Airway epithelial cell (primary cell): Measurements from ENCODE around the gene TSPAN10. TPM values are rescaled to one million over a fixed set of nuclear protein-coding genes. Genes with fewer than 3 reads are reported as not detected.

Source experiments
- total RNA-seq: library from RNA; depleted of rRNA; stranded (reverse); fragments of >200 nt; gene quantifications from 2 replicates; pipeline ENCODE4 v1.2.3, GENCODE V29; 2015

The TSPAN10 gene
- 0.63 and 0.74 TPM in 2 replicates for total RNA-seq

DNA sequence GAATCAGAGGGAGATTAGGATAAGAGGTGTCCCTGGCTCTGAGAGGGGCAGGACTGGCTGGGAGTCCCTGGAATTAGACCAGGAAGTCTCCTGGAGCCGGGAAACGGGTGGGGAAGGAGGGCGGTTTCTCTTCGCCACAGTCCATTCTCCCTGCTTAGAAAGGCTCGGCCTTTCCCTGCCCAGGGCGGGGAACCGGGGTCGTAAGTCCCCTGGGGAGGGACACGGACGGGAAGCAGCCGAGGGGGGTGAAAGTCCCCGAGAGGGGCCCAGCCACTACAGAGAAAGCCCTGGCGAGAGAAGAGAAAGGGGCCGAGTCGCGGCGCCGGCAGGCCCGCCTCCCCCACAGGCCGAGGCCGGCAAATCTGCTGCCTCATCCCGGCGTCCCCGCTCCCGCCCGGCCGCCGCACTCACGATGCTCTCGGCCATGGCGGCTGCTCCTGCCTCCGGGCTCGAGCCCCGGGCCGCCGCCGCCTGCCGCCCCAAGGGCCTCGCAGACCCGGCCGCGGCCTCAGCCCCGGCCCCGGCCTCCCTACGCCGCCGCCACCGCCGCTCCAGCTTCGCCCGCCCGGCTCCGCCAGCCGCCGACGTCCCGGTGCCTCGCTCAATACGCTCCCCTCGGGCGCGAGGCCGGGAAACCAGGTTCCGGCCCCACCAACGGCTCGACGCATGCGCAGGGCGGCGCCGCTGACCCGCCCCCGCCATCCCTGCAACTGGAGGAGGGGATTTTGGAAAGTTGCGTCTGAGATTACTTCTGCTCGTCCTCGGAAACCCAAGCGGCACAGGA is at the start of gene TSPAN10, which contains the start of gene NPLOC4:
TSS of gene TSPAN10 (plus strand) at position 692 of the 784 bp plus-strand sequence. CDS start 5,217 bp downstream, outside the sequence.
TSS of gene NPLOC4 (minus strand) at position 608 of the 784 bp plus-strand sequence. CDS start at position 426, 182 bp downstream.

DNA sequence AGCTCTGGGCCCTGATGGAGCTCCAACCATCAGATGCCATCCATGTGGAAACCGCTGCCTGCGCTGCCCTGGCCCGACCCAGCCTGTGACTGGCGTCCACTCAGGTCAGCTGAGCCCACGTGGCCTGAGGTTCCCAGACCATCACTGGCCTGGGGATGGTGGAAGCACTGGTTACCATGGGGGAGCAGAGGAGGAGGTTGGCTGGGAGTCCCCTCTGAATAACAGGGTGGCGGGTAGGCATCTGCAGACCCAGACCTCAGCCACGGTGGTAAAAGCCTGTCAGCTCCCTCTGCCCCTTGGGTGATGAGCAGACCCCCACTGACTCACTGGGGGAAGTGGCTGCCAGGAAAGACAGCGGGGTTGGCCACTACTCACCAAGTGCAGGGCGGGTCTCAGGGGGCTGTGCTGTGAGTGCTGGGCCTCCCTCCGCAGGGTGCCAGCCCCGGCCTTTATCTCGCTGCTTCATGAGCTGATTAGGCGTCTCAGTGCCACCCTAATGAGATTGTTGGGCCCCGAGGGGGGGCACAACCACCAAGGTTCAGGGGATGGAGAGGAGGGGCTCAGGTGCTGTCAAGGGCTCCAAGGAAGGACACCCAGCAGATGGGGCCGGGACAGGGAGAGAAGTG is 19.2 kb downstream of the TSPAN10 start, which contains the start of gene PDE6G:
TSS of gene PDE6G (minus strand) at position 425 of the 626 bp plus-strand sequence. CDS start 3,237 bp downstream, outside the sequence.

DNA sequence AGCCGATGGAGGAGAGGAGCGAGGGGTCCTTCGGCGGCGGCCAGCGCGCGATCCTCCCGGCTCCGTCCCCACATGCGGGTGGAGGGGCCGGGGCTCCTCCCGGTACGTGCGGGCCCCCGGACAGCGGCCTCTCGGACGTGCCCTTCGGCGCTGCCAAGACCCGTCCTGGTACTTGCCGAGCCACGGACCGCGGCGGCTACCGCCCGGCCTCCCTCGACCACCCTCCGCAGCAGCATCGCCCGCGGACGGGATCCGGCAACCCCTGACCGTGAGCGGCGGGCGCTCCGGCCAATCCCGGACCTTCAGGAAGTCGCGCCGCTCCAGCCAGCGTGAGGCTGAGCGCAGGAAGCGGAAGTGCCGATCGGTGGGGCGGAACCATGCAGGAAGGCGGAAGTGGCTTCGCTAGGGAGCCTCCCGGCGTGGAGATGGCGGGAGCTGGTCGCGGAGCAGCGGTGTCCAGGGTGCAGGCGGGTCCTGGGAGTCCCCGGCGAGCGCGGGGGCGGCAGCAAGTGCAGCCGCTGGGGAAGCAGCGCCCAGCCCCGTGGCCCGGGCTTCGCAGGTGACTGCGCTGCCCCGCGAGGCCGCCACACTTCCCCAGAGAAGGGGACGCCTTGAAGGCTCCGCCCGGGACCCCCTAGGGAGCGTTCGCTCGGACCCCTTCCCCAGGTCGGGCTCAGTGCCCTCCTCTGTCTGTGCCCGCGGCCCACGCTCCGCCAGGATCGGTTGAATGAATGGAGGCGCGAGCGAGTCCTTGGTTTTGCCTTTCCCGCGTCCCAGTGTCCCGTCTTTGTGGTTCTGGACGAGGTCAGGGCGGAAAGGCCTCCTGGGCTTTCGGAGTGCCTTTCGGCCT is 29.6 kb downstream of the TSPAN10 start, which contains the start of the genes CCDC137 and OXLD1:
TSS of gene CCDC137 (plus strand) at position 396 of the 850 bp plus-strand sequence. CDS start at position 426, 30 bp downstream.
TSS of gene OXLD1 (minus strand) at position 264 of the 850 bp plus-strand sequence. CDS start at position 236, 28 bp downstream.

DNA sequence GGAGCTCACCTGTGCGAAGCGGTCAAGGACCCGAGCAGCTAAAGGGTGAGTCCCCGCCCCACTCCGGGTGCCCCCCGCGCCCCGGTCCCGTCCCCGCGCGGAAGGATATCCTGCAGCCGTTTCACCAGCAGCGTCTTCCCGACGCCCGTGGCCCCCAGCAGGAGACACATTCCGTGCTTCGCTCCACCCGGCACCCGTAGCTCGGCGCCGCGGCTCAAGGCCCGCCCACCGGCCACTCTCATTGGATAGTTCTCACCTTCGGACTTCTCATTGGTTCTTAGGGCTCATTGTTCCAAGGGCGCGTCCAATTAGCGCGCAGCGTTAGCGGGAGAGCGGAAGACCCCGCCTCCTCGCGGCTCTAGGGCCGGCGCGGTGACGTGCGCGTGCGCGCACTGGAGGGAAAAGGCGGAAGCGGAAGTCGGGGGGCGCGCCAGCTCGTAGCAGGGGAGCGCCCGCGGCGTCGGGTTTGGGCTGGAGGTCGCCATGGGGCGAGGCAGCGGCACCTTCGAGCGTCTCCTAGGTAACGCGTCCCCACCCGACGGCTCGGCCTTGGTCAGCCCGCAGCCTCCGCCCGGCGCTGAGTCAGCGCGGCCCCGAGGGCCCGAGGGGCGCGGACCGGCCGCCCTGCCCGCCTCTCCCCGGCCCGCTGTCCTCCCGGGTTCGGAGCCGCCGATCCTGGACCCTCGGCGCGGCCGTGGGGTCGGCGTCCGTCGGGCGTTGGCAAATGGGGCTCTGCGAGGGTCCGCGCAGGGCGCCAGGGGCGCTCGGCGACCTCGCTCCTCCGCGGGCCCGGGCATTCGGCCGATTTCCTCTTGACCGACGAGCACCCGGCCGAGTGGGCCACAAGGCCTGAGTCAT is 46.8 kb downstream of the TSPAN10 start, which contains the start of the genes ARL16 and HGS:
TSS of gene ARL16 (minus strand) at position 214 of the 858 bp plus-strand sequence. CDS start at position 170, 44 bp downstream.
TSS of gene HGS (plus strand) at position 428 of the 858 bp plus-strand sequence. CDS start at position 484, 56 bp downstream.

Other genes starting within 250 kb of the TSPAN10 start
- gene BAHCC1, start 241.7 kb upstream of the TSPAN10 start, total RNA-seq, result 6.0 and 7.1 TPM in 2 replicates
- gene ACTG1, start 124.4 kb upstream of the TSPAN10 start, total RNA-seq, result 6,098 and 7,194 TPM in 2 replicates
- 0.14 TPM in 1 of 2 replicates, not detected in the other for gene FSCN2, start 108.8 kb upstream of the TSPAN10 start, total RNA-seq
- 29.6 and 38.2 TPM in 2 replicates for gene FAAP100, start 84.8 kb upstream of the TSPAN10 start, total RNA-seq
- gene NPLOC4, start 84 bp upstream of the TSPAN10 start, total RNA-seq, result 45.6 and 57.5 TPM in 2 replicates
- gene PDE6G, start 19.3 kb downstream of the TSPAN10 start, total RNA-seq, result 1.4 TPM in 1 of 2 replicates, not detected in the other
- gene OXLD1, start 29.4 kb downstream of the TSPAN10 start, total RNA-seq, result 27.8 and 34.8 TPM in 2 replicates
- gene CCDC137, start 29.5 kb downstream of the TSPAN10 start, total RNA-seq, result 23.0 and 27.5 TPM in 2 replicates
- 45.1 and 45.5 TPM in 2 replicates for gene ARL16, start 46.6 kb downstream of the TSPAN10 start, total RNA-seq
- 79.4 and 92.7 TPM in 2 replicates for gene HGS, start 46.8 kb downstream of the TSPAN10 start, total RNA-seq
- 136 and 143 TPM in 2 replicates for gene MRPL12, start 66.2 kb downstream of the TSPAN10 start, total RNA-seq
- gene SLC25A10, start 75.1 kb downstream of the TSPAN10 start, total RNA-seq, result 56.4 and 66.7 TPM in 2 replicates
- not detected in 2 replicates for gene GCGR, start 167.0 kb downstream of the TSPAN10 start, total RNA-seq
- 34.9 and 50.1 TPM in 2 replicates for gene MCRIP1, start 196.1 kb downstream of the TSPAN10 start, total RNA-seq
- gene PPP1R27, start 197.9 kb downstream of the TSPAN10 start, total RNA-seq, result not detected in 2 replicates
- 1,284 and 1,865 TPM in 2 replicates for gene P4HB, start 223.3 kb downstream of the TSPAN10 start, total RNA-seq
- gene ARHGDIA, start 234.1 kb downstream of the TSPAN10 start, total RNA-seq, result 326 and 351 TPM in 2 replicates